GM19438 (cell line): ENCODE data around the gene OPN4.

Source experiments
- ATAC-seq: cut with Tn5 transposase; IDR thresholded peaks from one replicate; pipeline ENCODE4 v1.9.1; 2021; ENCODE audit warnings: low read depth; ENCODE audit not compliant: unreplicated experiment

Gene OPN4

DNA sequence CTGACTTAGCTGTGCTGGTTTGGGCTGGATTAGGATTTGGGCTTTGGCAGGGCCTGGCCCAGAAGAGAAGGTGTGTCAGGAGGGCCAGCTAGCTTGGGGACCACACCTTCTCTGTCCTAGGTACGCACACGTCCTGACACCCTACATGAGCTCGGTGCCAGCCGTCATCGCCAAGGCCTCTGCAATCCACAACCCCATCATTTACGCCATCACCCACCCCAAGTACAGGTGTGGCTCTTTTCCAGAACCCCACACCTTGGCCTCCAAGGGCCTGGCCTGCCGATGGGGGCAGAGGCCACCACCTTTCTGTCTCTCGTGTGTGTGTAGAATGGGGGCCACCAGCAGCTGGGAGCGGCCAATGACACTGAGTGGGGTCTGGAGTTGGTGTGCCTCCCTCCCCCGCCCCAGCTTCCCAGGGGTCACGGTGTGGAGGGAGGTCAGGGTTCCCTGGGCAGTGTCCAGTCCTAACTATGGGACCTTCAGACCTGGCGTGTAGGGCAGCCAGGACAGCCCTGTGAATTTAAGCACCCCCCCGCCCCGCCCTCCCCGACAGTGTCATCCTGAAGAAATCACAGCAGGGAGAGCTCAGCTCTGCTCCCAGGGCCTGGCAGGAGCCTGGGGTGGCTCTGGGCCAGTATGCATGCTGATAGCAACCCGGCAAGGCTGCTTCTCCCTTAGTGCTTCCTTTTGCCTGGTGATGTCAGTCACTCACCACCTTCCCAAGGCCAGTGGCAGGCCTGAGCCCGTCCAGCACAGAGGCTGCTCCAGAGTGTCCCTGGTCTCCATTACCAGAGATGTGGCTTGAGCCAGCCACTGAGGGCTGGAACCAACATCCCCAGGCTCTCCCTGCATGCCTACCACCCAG lies 7.0 kb downstream of the OPN4 start:
- no peak for ATAC-seq

DNA sequence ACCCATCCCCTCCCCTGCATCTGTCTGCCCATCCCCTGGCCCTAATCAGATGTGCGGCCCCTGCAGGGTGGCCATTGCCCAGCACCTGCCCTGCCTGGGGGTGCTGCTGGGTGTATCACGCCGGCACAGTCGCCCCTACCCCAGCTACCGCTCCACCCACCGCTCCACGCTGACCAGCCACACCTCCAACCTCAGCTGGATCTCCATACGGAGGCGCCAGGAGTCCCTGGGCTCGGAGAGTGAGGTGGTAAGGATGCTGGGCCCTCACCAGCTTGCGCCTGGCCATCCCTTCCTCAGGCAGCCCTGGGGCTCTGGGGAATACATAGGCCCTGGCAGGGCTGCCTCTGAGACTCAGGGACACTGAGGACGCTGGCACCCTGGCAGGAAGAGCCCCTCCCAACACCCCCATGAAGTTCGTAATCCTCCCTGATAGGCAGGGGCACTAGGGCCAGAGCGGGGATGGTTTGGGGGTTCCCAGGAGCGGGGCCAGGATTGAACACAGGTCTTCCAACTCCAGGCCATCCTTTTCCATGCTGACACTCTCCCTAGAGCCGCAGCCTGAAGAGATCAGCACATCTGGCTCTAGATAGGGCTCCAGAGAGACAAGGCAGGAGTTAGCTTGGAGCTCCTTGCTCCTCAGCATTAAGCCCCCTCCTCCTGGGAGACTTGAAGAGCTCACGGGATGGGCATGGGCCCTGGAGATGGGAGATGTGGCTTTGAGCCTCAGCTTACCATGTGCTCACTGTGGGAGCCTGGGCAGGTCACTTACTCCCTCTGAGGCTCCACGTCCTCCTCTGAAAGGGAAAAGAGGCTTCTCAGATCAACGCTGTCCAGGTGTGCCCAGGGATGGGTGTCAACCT lies 8.1 kb downstream of the OPN4 start:
- no peak for ATAC-seq

DNA sequence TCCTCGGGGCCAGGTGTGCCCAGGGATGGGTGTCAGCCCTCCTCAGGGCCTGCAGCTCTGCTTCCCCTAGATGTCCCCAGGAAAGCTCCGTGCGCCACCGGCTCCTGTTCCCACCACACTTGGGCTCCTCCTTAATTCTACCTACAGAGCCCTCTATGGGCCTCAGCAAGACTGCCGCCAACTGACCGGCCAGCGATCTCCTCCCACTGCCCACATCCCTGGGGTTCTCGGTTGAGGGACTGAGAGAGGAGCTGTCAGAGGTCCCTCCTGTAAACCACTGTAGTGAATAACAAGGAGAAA lies 8.6 kb downstream of the OPN4 start:
- no peak for ATAC-seq

DNA sequence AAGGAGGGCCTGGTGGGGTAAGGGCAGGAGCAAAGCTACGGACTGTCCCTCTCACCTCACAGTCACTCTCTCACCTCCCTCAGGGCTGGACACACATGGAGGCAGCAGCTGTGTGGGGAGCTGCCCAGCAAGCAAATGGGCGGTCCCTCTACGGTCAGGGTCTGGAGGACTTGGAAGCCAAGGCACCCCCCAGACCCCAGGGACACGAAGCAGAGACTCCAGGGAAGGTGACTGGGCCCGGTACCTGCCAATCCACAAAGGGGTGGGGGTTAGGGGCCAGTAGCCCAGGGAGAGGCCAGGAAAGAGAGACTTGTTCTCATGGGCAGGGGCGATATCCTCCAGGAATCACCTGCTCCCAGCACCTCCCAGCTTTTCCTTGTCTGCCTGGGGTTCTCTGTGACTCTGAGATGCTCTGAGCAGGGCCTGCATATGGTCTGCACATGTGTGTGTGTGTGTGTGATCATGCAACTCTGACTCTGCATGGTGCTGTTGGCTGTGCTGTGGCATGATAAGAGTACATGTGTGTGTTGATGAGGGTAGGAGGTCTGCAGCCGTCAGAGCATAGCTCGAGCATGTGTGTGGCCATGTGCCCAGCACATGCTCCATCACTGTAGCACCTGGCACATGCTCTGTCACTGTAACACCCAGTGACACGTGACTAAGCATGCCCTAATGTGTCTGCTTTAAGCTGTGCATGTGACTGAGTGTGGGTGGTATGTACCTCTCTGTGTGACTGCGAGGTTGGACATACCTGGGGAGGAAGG lies 9.4 kb downstream of the OPN4 start:
- ATAC-seq = no peak

DNA sequence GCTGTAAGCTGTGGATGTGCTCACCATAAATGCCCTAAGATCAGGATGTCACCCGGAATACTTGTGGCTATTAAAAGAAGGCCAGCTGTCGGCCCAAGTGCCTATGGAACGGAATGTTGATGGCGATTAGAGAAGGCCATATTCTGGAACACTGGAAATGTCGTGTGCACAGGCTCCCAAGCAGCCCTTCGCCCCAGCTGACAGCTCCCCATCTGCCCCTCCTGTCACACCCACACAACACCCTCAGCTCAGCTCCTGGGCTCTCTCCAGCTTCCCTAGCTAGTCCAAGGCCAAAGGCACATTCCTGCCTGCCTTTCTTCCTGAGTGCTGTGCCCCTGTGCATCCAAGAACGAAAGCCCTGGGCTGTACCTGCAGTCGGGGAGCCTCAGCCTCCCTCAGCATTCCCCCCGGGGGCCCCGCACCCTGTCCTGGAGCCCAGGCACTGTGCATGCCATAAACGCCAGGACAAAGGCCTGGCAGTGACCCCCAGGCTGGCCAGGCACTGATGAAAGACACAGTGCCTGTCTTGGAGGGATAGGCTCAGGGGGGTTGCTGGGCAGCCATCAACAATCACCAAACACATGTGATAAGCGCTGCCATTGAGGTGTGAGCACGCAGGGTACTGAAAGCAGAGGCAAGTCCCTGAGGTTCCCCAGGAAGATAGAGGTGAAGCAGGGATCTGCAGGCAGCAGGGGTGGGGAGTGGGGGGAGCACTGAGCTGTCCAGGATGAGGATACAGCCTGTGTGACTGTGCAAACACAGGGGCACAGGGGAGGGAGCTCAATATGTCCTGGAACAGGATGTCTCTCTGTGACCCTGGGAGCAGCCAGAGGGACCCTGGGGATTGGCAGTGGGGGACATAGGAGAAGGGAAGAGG lies 10.2 kb downstream of the OPN4 start:
- no peak for ATAC-seq

DNA sequence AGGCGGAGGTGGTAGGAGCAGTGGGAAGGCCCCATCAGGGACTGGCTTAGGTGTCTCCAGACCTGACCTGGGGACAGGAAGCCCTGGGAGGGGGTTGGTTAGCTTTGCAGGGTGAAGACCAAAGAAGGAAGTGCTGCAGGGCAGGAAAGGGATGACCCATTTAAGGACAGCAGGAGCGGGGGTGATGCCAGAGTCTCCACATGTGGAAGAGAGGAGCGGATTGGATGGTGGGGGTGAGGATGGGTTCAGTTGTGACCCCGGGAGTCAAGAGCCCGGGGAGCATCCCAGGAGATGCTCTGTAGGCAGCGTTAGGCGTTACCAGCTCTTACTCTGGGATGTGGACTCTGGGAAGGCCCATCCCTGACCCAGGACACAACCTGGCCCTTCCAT lies 10.9 kb downstream of the OPN4 start:
- ATAC-seq = no peak

DNA sequence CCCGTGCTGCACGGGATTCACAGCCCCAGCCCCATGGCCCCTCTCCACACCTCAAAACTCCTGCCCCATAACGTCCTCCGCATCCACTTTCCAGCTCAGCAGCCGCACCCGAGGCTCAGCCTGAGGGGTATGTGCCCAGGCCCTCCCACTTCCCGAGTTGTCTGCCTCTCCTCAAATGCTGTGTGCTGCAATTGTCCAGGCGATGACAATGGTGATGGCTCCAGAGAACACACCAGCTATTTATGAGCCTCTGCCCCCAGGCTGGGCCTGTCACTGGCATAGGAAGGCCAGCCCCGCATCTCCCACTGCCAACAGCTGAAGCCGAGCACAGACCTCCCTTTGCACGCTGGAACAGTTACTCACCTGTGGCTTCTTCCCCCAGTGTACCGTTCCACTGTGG lies 11.5 kb downstream of the OPN4 start:
- ATAC-seq = no peak

DNA sequence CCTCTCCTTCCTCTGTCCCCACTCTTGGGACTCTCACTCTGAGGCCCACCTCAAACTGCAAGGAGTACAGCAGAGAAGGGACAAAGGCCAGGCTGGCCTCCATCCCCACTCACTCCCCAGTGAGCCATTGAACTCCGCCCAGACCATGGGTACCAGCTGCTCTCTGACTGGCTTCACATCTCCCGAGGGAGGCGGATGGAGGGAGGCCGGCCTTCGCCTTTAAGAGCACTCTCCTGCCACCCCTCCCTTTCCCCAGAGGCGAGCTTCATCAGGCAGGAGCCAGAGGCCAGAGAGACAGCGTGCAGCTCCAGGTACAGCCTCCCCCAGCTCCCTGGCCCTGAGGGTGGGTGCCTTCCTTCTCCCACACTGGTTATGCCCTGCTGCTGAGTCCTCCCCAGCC lies 12.2 kb downstream of the OPN4 start:
- ATAC-seq = no peak

DNA sequence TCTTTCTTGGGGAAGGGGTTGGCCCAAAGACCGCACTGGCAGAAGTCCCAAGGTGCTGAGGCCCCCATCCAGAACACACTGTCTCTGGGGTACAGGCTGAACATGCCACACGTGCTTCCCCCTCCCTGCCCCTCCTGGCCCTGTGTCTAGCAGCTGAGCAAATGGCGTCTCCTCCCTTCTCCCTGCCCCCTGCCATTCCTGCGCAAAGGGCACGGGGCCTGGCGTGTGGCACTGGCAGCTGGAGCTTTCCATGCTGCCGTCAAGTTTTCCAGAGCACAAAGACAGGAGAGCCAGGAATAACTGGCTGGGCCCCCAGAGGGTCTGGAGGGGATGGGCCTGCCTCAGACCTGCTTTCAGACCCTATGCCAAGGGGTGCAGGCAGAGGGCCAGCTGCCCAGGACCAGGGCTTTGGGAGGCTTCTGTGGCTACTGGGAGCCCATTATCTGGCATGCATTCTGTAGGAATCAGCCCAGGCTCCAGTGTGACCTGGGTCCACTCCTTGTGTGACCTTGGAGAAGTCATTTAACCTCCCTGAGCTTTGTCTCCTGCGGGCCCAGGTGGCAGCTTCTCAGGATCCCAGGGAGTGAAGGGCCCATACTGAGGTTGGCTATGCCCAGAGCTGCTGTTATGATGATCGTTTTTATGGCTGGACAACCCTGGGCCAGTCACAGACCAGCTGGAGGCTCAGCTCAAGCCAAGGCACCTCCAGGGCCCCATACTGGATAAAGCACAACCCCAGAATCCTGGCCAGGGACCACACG lies 13.3 kb downstream of the OPN4 start:
- ATAC-seq = no peak

DNA sequence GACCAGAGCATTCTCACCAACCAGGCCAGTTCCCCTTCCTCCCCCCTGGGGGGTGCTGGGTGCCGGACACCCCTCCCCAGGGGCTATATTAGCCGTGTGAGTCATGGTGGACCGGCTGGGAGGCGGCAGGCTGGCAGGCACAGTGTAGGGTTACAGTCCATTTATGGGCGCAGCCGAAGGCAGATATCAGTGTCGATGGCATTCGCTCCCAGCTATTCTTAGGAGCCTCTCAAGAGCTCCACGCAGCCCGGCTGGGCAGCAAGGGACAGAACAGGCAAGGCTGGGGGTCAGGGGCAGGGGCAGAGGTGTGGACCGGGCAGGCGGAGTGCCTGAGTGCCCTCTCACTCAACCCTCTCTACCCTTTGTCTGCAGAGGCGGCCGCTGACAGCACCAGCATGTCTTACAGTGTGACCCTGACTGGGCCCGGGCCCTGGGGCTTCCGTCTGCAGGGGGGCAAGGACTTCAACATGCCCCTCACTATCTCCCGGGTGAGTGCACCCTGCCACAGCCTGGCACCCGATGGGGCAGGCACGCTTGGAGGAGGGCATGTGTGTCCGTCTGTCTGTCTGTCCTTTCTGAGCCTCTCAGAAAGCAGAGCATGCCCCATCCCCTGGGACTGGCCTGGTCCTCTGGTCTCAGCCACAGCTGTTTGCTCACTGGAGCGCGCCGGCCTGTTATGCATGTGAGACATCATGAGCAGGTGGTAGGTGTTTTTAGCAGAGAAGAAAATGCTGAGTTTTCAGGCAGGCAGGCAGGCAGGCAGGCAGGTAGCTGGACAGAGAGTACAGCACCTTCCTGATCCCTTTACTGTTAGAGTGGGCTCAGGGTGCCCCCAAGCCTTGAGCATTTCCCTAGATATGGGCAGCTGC lies 14.2 kb downstream of the OPN4 start, which contains the start of gene LDB3:
TSS of gene LDB3 (plus strand) at position 215 of the 869 bp plus-strand sequence. CDS start at position 396, 181 bp downstream.
- ATAC-seq = peak; percentile 81

DNA sequence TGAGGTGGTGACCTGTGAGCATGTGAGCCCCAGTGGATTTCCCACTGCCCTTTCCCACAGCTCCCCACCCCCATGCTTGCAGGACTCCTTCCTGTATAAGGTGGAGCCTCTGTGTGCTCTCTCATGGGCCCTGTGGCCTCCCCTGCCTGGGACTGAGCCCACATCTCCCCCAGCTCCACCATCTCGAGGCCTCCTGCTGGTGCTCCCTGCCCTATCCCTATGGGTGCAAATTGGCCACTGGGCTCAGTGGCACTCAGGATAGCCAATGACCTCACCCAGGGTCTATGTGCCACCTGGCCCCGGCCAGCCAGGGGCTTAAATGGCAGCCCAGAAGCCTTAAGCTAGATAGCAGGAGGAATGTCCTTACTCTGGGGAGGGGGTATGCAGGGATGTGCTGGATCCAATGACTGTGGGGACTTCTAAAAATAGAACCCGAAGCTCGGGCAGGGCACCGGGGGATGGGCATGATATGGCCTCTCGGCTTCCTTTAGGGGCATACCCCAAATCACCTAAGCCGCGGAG lies 16.0 kb downstream of the OPN4 start:
- no peak for ATAC-seq

DNA sequence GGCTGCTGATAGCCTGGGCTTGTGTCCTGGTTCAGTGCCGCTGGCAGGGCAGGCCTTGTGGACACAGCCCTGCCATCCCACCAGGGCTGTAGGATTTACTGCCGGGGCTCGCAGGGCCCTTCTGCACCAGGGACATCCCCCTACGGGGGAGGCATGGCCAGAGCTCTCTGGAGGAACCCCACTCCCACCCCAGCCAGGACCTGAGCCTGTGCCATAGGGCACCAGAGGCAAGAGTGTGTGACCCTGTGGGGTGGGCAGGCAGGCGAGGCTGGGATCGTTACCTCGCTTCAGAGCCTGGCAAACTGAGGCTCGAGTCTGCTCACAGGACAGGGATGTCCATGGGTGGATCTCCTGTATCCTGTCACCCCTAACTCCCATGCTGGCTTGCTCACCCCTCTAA lies 16.5 kb downstream of the OPN4 start:
- no peak for ATAC-seq

DNA sequence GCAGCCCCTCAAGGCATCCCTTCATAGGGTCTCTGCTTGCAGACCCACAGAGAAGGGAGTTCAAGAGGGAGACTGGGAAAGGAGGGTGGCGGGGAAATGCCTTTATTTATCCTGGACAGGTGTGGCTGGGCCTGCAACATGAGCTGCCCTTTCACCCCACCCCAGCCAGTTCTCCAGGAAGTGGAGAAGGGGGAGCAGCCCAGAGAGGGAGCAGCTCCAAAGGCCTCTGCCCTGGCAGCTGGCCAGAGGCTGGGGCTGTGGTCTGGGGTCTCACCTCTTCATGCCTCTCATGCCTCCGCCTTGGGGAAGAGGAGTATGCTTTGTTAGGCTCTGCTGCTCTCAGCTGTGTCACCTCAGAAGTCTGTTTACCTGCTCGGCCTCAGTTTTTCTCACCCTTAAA lies 17.1 kb downstream of the OPN4 start:
- ATAC-seq = no peak

DNA sequence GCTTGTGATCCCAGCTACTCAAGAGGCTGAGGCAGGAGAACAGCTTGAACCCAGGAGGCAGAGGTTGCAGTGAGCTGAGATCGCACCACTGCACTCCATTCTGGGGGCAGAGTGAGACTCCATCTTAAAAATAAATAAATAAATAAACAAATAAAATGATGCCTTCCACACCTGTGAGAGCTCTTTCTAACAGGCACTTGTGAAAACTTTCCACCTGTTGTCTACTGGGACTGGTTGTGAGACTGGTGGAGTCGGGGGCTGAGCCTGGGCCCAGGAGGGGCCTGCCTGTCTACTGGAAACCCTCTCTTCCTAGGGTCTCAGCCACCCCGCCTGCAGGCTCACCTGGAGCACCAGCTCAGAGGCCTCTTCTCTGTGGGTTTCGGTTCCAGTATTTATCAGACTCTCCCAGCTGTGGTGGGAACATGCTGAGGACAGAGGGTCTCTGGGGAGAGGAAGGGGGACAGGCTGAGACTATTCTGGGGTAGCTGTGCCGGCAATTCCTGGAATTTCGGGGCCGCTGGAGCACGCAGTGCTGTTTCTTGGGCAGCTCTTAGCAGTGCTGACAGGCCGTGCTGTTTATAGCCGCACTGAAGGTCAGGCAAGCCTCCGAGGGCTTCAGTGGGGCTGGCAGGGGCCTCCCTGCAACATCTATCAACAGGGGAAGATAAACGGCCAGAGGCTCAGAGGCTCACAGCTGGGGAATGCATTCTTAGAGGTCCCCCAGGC lies 17.8 kb downstream of the OPN4 start:
- ATAC-seq = no peak

DNA sequence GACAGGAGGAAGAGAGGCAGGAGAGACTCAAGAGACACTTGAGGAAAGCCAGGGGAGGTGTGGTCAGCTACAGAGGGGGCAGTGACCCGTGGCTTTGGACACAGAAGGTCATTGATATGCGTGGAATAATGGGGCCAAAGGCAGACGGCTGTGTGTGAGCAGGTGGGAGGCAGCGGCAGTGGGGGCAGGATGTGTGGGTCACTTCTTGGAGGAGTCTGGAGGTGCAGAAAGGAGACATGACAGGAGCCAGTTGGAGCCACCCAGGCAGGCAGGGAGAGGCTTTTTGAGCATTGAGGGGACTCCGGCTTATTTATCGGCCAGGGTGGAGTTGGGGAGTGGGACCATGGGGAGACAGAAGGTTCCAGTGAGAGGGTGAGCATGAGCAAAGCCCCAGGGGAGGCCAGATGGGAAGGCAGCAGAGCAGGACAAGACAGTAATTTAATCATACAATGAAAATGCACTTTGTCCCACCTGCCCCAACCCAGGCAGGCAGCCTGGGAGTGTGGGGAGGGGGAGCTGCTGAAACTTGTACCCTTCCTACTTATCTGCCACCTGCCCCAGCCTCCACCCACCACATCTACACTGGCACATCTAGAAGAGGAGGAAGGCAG lies 19.0 kb downstream of the OPN4 start:
- no peak for ATAC-seq

DNA sequence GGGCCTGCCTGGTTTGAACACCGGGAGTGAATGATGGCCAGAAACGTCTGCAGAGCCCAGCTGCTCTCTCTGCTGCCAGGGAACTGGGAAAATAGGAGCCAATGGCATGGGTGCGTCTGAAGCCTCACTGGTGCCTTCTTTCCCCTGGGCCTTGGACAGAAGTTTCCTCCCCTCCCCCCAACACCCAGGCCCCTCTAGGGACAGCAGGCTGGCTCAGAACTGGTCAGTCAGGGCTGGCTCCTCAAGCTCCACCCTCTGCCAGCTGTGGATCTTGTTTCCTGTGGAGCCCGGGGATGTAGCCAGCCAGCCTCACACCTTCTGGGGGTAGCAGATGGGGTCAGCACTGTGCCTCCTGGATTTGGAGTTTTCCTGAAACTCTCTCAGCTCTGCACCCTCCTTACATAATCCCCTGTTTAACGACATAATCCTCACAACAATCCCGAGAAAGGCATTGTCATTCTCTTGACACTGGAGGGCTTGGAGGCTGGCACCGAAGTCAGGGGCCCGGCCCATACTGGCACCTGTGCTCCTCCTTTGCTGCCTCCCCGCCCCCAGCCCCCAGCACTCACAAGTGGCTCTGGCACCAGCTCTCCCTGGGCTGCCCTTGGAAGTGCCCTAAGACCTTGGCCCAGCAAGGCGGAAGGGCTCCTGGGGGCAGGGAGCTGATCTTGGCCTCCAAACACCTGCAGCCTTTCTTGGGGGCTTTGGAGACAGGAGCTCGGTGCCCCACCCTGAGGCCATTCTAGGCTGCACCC lies 19.7 kb downstream of the OPN4 start:
- no peak for ATAC-seq

DNA sequence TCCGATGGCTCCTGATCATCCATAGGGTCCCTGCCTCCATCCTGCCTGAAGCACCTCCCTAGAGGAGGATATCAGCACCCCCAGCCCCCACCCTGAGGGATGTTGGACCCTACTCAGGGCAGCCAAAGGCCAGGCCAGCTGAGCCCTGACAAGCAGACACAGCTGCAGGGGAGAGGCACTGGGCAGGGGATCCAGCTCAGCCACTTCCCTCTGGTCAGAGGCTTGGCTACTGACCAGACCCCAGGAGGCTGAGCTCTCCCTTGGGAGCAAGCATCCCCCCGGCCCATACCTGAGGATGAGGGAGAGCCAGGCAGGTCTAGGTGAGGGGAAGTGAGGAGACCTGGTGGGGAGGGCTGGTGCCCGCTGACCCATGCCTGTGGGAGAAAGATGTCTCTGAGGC lies 20.6 kb downstream of the OPN4 start:
- ATAC-seq = no peak
